Epithelial cell of proximal tubule (primary cell): Measurements from ENCODE around the gene VCAM1. TPM values are rescaled to one million over a fixed set of nuclear protein-coding genes. Genes with fewer than 3 reads are reported as not detected.
"Not testable (repeated sequence)": the region's sequence is repeated elsewhere in the genome, so short reads cannot be mapped to it uniquely, and the experiment has no call there.

Source experiments
- DNase-seq: peaks from one replicate; pipeline ENCODE4 v3.0.0-alpha.2; 2011; ENCODE audit warnings: low read depth
- H3K4me3 ChIP-seq: 2 replicates; pipeline ENCODE4 v1.5.1; 2011; ENCODE audit warnings: low read depth, mild to moderate bottlenecking, low read length
- CTCF ChIP-seq: conservative IDR thresholded peaks from 2 replicates; pipeline ENCODE4 v1.5.1; 2012; ENCODE audit warnings: low read depth, mild to moderate bottlenecking, low read length
- total RNA-seq: library from RNA; depleted of rRNA; stranded (reverse); fragments of >200 nt; gene quantifications from 2 replicates; pipeline ENCODE4 v1.2.3, GENCODE V29; 2015

VCAM1 gene
- total RNA-seq, 1 donor from 2014 or later, result 49.2 TPM

- H3K4me3 ChIP-seq, result no peak overlapping the region
- no peak for TF ChIP-seq CTCF
- no peak for DNase-seq
Measured at GRCh38 chr1:100773444-100773843, 53.9 kb downstream of the VCAM1 start.

GRCh38 chr1:100774370-100774769 is 54.8 kb downstream of the VCAM1 start:
- TF ChIP-seq CTCF, result no peak
- no peak for DNase-seq

GRCh38 chr1:100775483-100775882 is 55.9 kb downstream of the VCAM1 start:
- DNase-seq, result no peak
- no peak overlapping the region for H3K4me3 ChIP-seq
- TF ChIP-seq CTCF, result no peak

More at GRCh38 chr1:100774370-100774769, 54.8 kb downstream of the VCAM1 start:
- no peak overlapping the region for H3K4me3 ChIP-seq

- no peak overlapping the region for H3K4me3 ChIP-seq
- DNase-seq, result no peak
- TF ChIP-seq CTCF, result no peak
Measured at GRCh38 chr1:100778748-100779147, 59.2 kb downstream of the VCAM1 start.

- DNase-seq, result no peak
- no peak overlapping the region for H3K4me3 ChIP-seq
- no peak for TF ChIP-seq CTCF
Measured at GRCh38 chr1:100780814-100781213, 61.3 kb downstream of the VCAM1 start.

- H3K4me3 ChIP-seq, result not testable (repeated sequence)
Measured at GRCh38 chr1:100781728-100782127, 62.2 kb downstream of the VCAM1 start.

GRCh38 chr1:100782473-100783039 is 63.0 kb downstream of the VCAM1 start:
- TF ChIP-seq CTCF, result no peak
- no peak for DNase-seq
- H3K4me3 ChIP-seq, result no peak overlapping the region

More at GRCh38 chr1:100781728-100782127, 62.2 kb downstream of the VCAM1 start:
- not testable (repeated sequence) for DNase-seq
